ENCODE measurements around the gene SLC7A9. TPM values are rescaled to one million over a fixed set of nuclear protein-coding genes. Genes with fewer than 3 reads are reported as not detected.
A peak's percentile ranks its signal among the peaks of the same experiment; 100 is the strongest.
"Not testable (repeated sequence)": the region's sequence is repeated elsewhere in the genome, so short reads cannot be mapped to it uniquely, and the experiment has no call there.

Gene SLC7A9
- total RNA-seq, 1 experiment from 2014 or later = not detected

DNA sequence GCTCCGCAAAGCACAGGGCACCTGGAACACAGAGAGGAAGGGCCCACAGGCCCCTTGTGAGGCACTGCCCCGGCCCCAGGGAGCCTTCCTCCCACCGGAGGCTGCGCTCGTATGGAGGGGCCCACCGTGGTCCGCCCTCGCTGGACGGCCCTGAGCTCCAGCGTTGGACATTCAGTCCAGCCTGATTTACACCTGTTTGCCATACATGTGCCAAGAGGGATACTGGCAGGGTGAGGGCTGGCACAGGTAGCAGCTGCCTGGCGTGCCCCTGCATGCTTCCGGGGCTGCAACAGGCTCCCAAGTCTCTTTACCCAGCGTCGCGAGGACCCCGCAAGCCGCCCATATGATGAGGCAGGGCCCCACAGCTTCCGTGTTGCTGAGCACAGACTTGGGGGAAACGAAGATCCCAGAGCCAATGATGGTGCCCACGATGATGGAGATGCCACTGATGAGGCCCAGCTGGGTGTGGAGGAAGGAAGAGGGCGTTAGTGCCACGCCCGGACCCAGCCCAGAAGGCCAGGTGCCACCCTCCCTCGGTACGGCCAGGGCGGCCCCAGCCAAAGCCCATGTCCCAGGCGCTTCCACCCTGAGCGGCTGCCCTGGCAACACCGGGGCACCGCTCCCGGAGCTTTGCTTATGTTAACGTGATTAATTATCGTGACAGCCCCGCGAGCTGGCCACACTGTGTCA is 5.1 kb downstream of the SLC7A9 start:
- no peak for DNase-seq (ENCODE audit: low read depth)

DNA sequence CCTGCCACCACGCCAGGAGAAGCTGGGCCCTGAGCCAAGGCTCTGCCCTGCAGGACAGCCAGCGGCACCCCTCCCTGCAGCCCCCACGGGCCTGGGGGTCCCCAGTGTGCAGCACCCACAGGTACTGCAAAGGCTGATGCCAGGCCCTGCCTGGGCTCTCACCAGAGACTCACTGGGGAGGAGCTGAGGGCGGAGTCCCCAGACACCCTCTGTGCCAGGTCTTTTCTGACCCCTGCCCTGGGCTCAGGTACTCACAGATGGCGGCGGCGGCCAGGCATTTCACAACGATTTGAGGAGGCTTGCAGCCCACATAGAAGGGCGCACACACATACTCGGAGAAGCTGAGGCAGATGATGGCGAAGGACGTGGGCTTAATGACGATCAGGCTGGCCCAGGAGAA is 5.7 kb downstream of the SLC7A9 start:
- no peak for DNase-seq (ENCODE audit: low read depth)

GRCh38 chr19:32863301-32863700 is 6.3 kb downstream of the SLC7A9 start:
- DNase-seq (ENCODE audit: low read depth) = no peak

DNA sequence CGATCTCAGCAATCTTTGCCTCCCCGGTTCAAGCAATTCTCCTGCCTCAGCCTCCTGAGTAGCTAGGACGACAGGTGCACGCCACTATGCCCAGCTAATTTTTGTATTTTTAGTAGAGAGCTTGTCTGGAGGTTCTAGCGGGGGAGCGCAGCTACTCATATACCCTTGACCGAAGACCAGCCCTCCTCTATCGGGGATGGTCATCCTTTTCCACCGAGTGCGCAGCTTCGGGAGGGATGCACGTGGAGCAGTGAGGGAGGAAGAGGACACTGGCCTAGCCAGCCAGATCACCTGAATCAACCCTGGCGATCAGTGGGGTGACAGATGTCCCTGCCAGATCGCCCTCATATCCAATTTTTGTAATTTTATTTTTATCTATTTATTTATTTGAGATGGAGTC is 6.8 kb downstream of the SLC7A9 start:
- no peak for DNase-seq (ENCODE audit: low read depth)

DNA sequence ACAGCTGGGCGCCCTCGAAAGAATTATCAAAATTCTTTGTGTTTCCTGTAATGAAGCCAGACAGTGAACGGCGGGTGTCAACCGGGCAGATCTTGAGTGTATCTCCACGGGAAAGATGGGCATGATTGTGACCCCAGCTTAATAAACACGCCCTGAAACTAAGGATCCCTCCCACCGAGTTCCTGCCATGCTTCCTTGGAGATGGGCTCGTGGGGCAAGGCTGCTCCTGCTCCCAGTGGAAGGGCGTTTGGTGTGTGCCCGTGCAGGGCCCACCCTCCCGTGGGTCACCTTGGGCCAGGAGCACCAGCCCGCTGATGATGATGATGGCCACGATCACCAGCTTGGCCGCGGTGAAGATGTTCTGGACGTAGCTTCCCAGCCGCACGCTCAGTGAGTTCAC is 7.4 kb downstream of the SLC7A9 start:
- DNase-seq (ENCODE audit: low read depth) = no peak

GRCh38 chr19:32861596-32861995 is 8.0 kb downstream of the SLC7A9 start:
- DNase-seq (ENCODE audit: low read depth) = no peak

DNA sequence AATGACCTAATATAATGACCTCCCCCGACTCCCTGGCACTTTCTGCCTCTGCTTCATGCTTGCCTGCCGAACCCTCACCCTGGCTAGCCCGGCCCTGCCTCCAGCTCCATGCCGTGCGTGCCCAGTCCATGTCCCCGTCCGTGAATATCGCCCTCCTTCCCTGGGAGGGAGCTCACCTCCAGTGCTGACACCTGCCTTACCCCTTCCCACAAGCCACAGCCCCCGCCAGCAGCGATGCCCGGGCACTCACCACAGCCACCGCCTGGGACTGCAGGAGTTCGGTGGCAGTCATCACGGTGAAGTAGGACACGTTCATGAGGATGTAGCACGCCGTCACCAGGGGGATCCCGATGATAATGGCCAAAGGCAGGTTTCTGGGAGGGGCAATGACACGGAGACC is 10.0 kb downstream of the SLC7A9 start:
- DNase-seq (ENCODE audit: low read depth) = no peak

DNA sequence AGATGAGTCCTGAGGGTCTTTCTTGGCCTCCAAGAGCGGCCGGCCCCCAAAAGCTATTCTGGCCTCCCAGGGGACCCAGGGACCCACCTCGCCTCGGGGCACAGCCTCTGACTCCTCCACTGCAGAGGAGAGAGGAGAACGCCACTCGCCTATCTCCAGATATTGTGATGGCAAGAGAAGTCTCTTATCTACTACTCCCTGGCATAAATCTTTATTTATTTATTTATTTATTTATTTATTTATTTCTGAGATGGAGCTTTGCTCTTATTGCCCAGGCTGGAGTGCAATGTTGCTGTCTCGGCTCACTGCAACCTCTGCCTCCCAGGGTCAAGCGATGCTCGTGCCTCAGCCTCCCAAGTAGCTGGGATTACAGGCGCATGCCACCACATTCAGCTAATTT is 11.0 kb downstream of the SLC7A9 start:
- no peak for DNase-seq (ENCODE audit: low read depth)

GRCh38 chr19:32858155-32858554 is 11.4 kb downstream of the SLC7A9 start:
- DNase-seq (ENCODE audit: low read depth) = no peak

DNA sequence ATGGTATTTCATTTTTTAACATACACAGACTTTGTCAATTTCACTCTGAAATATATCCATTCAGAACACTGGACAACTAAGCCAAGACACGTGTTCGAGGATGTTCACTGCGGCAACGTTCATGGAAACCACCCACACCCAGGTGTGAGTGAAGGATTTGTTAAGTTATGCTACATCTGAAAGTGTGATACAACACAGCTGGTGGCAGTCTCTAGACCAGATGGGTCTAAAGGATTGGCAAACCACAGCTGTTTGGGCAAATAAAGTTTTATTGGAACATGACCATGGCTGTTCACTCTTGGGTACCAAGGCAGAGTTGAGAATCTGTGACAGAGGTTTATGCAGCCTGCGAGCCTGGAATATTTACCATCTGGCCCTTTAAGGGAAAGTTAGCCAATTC is 12.0 kb downstream of the SLC7A9 start:
- DNase-seq (ENCODE audit: low read depth) = no peak

DNA sequence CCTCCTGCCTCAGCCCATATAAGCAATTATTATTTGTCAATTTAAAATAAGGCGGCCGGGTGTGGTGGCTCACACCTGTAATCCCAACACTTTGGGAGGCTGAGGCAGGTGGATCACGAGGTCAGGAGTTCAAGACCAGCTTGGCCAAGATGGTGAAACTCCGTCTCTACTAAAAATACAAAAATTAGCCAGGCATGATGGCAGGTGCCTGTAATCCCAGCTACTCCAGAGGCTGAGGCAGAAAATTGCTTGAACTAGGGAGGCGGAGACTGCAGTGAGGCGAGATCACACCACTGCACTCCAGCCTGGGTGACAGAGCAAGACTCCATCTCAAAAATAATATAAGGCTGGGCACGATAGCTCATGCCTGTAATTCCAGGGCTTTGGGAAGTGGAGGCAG is 12.7 kb downstream of the SLC7A9 start:
- not testable (repeated sequence) for DNase-seq (ENCODE audit: low read depth)

- no peak for DNase-seq (ENCODE audit: low read depth)
These were observed 17.4 kb downstream of the SLC7A9 start for GRCh38 chr19:32852216-32852615.

GRCh38 chr19:32848035-32848434 is 21.5 kb downstream of the SLC7A9 start:
- DNase-seq (ENCODE audit: low read depth) = not testable (repeated sequence)

DNA sequence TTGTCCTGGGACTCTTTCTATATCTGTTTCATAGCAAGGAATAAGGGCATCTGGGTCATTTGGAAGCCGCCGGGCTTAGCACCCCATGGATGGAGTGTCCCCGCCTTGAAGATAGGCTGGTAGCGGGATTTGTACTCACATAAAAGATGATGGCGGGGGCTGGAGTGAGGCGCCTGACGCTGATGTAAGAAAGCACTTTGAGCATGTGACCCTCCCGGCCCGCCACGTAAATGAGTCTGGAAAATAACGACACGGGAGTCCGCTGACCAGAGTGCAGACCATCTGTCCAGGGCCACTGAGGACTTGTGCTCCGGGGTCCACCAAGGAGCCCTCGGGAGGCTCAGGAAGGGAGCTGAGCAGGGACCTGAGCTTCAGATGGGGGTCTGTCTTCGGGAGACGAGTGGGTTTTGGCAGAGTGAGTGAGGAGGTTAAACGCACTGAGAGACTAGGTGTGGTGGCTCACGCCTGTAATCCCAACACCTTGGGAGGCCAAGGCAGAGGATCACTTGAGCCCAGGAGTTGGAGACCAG is 25.8 kb downstream of the SLC7A9 start:
- DNase-seq (ENCODE audit: low read depth) = no peak

GRCh38 chr19:32842061-32842460 is 27.5 kb downstream of the SLC7A9 start:
- no peak for DNase-seq (ENCODE audit: low read depth)

GRCh38 chr19:32837531-32837930 is 32.0 kb downstream of the SLC7A9 start:
- DNase-seq (ENCODE audit: low read depth) = no peak

GRCh38 chr19:32833388-32833787 is 36.2 kb downstream of the SLC7A9 start:
- DNase-seq (ENCODE audit: low read depth) = not testable (repeated sequence)

DNA sequence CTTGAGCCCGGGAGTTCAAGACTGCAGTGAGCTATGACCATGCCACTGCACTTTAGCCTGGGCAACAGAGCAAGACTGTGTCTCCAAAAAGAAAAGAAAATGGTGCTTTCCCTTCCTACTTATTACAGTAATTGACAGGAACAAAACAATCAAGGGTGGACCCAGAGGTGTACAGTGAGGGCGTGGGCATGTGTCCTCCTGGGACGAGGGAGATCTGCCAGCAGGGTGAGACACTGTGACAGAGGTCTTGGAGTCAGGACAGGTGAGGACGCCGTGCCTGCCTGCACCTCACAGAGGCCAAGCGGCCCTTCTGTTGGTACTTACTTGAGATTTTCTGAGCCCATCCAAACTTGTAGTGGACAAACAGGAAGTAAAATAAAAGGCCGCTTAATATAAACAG is 36.7 kb downstream of the SLC7A9 start:
- DNase-seq (ENCODE audit: low read depth) = not testable (repeated sequence)

- DNase-seq (ENCODE audit: low read depth) = not testable (repeated sequence)
These were observed 37.5 kb downstream of the SLC7A9 start for GRCh38 chr19:32832094-32832493.

DNA sequence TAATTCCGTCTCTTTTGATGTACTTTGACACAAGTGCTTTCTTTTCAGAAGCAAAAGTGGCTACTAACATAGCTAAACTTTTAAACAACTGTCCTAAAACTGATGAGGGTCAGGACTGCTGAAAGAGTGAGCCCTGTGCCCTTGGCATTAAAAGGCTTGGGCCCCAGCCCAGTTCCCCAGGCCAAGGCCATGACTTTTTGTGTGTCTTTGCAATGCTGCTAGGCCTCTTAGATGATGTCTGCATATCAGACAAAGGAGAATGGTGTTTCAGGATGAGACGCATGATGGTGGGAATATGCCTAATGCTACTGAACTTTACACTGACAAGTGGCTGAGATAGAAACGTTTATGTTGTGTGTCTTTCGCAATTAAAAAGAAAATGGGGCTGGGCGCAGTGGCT is 38.0 kb downstream of the SLC7A9 start:
- DNase-seq (ENCODE audit: low read depth) = no peak

- peak; percentile 92 for DNase-seq (ENCODE audit: low read depth)
These were observed 39.1 kb downstream of the SLC7A9 start for GRCh38 chr19:32830231-32831014.

DNA sequence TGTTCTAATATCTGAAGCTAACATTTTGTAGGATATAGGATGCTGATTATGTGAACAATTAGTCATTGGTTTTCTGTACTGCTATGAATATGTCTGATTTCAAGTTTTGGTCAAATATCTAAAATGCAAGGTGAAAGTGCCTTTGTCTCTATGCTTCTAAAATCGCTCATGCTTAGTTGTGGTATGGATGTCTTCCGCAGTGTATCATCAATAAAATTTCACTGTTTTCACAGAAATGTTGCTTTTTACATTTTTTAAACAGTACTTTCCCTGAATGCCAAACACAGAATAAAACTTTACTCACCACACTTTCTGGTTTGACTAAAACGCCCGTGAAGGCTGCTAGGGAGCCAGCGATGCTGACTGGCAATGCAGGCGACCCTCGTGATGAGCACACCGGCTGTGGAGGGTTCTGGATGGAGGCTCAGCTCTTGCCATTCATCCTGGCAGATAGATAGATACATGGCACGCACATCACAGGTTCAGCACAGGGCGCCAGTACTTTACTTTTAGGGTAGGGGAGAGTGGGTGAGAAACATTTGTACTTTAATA is 40.1 kb downstream of the SLC7A9 start:
- no peak for DNase-seq (ENCODE audit: low read depth)

All from LHCN-M2 (cell line).